H1 (cell line): ENCODE results near the gene E2F8. TPM values are rescaled to one million over a fixed set of nuclear protein-coding genes. Genes with fewer than 3 reads are reported as not detected.

ENCODE experiments used
- CTCF ChIA-PET: fragments of 300-600 bp; sonication (Branson Sonifier 250); formaldehyde crosslinking; loops from one replicate; lab custom pipeline; 2021; ENCODE audit not compliant: partially characterized antibody; lab: Charles Lee
- POLR2A ChIA-PET: fragments of 300-600 bp; sonication (Branson Sonifier 250); formaldehyde crosslinking; loops from one replicate; lab custom pipeline; 2021; ENCODE audit warnings: inconsistent platforms; ENCODE audit not compliant: partially characterized antibody; lab: Charles Lee
- DNase-seq, 2 experiments: peaks; one replicate each; pipeline versions ENCODE4 v3.0.0 to v3.0.0-alpha.2; 2010 to 2022; ENCODE audit warnings: low spot score in 2 of 2, low read depth in 1 of 2, mixed read lengths in 1 of 2
- FAIRE-seq: peaks from 2 replicates; lab custom pipeline; 2011; peaks lifted over from hg19 to GRCh38; lab: Jason Lieb, UNC
- H2AFZ ChIP-seq: 2 replicates; pipeline ENCODE4 v1.8.1; 2012; ENCODE audit warnings: low read length, inconsistent platforms
- H2AK5ac ChIP-seq: 2 replicates; pipeline ENCODE4 v1.6.1; 2013; ENCODE audit warnings: low read depth, low read length
- H2BK120ac ChIP-seq: replicated peaks from 2 replicates; pipeline ENCODE3; 2013; ENCODE audit warnings: low read depth, low read length, inconsistent platforms
- H2BK12ac ChIP-seq: 2 replicates; pipeline ENCODE4 v1.6.1; 2013; ENCODE audit warnings: low read depth, low read length
- H2BK15ac ChIP-seq: 2 replicates; pipeline ENCODE4 v1.6.1; 2013; ENCODE audit warnings: low read length
- H2BK20ac ChIP-seq: 2 replicates; pipeline ENCODE4 v1.6.1; 2013; ENCODE audit warnings: low read length
- H2BK5ac ChIP-seq: 2 replicates; pipeline ENCODE4 v1.6.1; 2013; ENCODE audit warnings: low read depth, low read length
- H3K14ac ChIP-seq: 2 replicates; pipeline ENCODE4 v1.6.1; 2013; ENCODE audit warnings: inconsistent platforms; ENCODE audit not compliant: insufficient read length
- H3K18ac ChIP-seq: 2 replicates; pipeline ENCODE4 v1.6.1; 2013; ENCODE audit warnings: low read length; ENCODE audit errors: extremely low read depth
- H3K23ac ChIP-seq: 2 replicates; pipeline ENCODE4 v1.6.1; 2013; ENCODE audit warnings: inconsistent platforms; ENCODE audit not compliant: insufficient read length
- H3K23me2 ChIP-seq: 2 replicates; pipeline ENCODE4 v1.6.1; 2013; ENCODE audit warnings: low read depth, low read length
- H3K27ac ChIP-seq: 2 replicates; pipeline ENCODE4 v1.6.1; 2011; ENCODE audit warnings: low read depth, low read length, inconsistent platforms
- H3K27me3 ChIP-seq, 4 experiments: replicated peaks in 1 of 4; 1 replicate in 1 of 4; 2 replicates in 3 of 4; pipeline versions ENCODE4 v1.6.1 to v1.8.1; 2011 to 2013; ENCODE audit warnings: low read length in 3 of 4, mild to moderate bottlenecking in 3 of 4, inconsistent platforms in 2 of 4, mixed read lengths in 2 of 4, moderate library complexity in 1 of 4; ENCODE audit not compliant: control insufficient read depth in 3 of 4, insufficient read depth in 3 of 4; ENCODE audit errors: extremely low read depth in 1 of 4
- H3K36me3 ChIP-seq, 4 experiments: 2 replicates each; pipeline versions ENCODE4 v1.6.1 to v1.8.1; 2011 to 2013; ENCODE audit warnings: mild to moderate bottlenecking in 4 of 4, low read length in 3 of 4, moderate library complexity in 2 of 4, control low read depth in 1 of 4, inconsistent platforms in 1 of 4; ENCODE audit not compliant: insufficient read depth in 4 of 4, control insufficient read depth in 2 of 4
- H3K4ac ChIP-seq: replicated peaks from 2 replicates; pipeline ENCODE3; 2013; ENCODE audit warnings: low read length, low read depth, mixed read lengths, inconsistent platforms; ENCODE audit not compliant: insufficient read length
- H3K4me1 ChIP-seq, 4 experiments: replicated peaks in 1 of 4; 1 replicate in 1 of 4; 2 replicates in 3 of 4; pipeline versions ENCODE4 v1.6.1 to v1.8.1; 2011 to 2013; ENCODE audit warnings: low read length in 3 of 4, inconsistent platforms in 2 of 4, mixed read lengths in 1 of 4; ENCODE audit not compliant: insufficient read depth in 4 of 4, control insufficient read depth in 3 of 4
- H3K4me2 ChIP-seq, 2 experiments: 2 replicates each; pipeline versions ENCODE4 v1.6.1 to v1.8.1; 2011 to 2013; ENCODE audit warnings: low read depth in 2 of 2, low read length in 2 of 2, control low read depth in 1 of 2, inconsistent platforms in 1 of 2, mild to moderate bottlenecking in 1 of 2; ENCODE audit not compliant: insufficient read depth in 1 of 2
- H3K4me3 ChIP-seq, 4 experiments: fragments of 200-600, 300-600 bp in 1 of 4; sonication (generic), shearing (Covaris generic), sonication (Bioruptor Twin) in 1 of 4; 2 replicates each; pipeline versions ENCODE4 v1.5.1 to v1.8.1; 2011 to 2016; ENCODE audit warnings: low read length in 4 of 4, low read depth in 3 of 4, control low read depth in 2 of 4, inconsistent platforms in 2 of 4, mild to moderate bottlenecking in 2 of 4, mixed read lengths in 1 of 4, moderate library complexity in 1 of 4; ENCODE audit not compliant: insufficient read depth in 2 of 4; ENCODE audit errors: extremely low read depth in 1 of 4
- H3K56ac ChIP-seq: replicated peaks from 2 replicates; pipeline ENCODE3; 2013; ENCODE audit warnings: low read depth, mild to moderate bottlenecking, mixed read lengths, low read length, inconsistent platforms; ENCODE audit not compliant: insufficient read length
- H3K79me1 ChIP-seq: 2 replicates; pipeline ENCODE4 v1.6.1; 2013; ENCODE audit warnings: low read depth, low read length, control low read depth
- H3K79me2 ChIP-seq, 2 experiments: 2 replicates each; pipeline versions ENCODE4 v1.6.1 to v1.8.1; 2012 to 2013; ENCODE audit warnings: low read length in 2 of 2, mild to moderate bottlenecking in 2 of 2, inconsistent platforms in 1 of 2; ENCODE audit not compliant: insufficient read depth in 2 of 2, control insufficient read depth in 1 of 2
- H3K9ac ChIP-seq, 4 experiments: replicated peaks in 1 of 4; 1 replicate in 1 of 4; 2 replicates in 3 of 4; pipeline versions ENCODE4 v1.6.1 to v1.8.1; 2011 to 2013; ENCODE audit warnings: low read depth in 3 of 4, low read length in 3 of 4, control low read depth in 2 of 4, mild to moderate bottlenecking in 2 of 4, moderate library complexity in 2 of 4, inconsistent platforms in 1 of 4; ENCODE audit errors: extremely low read depth in 1 of 4
- H3K9me3 ChIP-seq, 2 experiments: 2 replicates each; pipeline versions ENCODE4 v1.6.1 to v1.8.1; 2012 to 2013; ENCODE audit warnings: mild to moderate bottlenecking in 2 of 2, moderate library complexity in 2 of 2, control low read depth in 1 of 2, inconsistent platforms in 1 of 2, low read depth in 1 of 2, low read length in 1 of 2, mixed read lengths in 1 of 2; ENCODE audit not compliant: insufficient read depth in 2 of 2
- H4K20me1 ChIP-seq, 2 experiments: replicated peaks in 1 of 2; 2 replicates each; pipeline versions ENCODE3 to v1.8.1; 2011 to 2013; ENCODE audit warnings: inconsistent platforms in 2 of 2, low read length in 2 of 2, mild to moderate bottlenecking in 1 of 2; ENCODE audit not compliant: insufficient read depth in 2 of 2, control insufficient read depth in 1 of 2
- H4K5ac ChIP-seq: 2 replicates; pipeline ENCODE4 v1.6.1; 2013; ENCODE audit warnings: low read length, low read depth, mixed read lengths, inconsistent platforms; ENCODE audit not compliant: insufficient read length
- H4K8ac ChIP-seq: 2 replicates; pipeline ENCODE4 v1.8.0; 2013; ENCODE audit warnings: mild to moderate bottlenecking, moderate library complexity, low read length, inconsistent platforms; ENCODE audit not compliant: insufficient read depth; ENCODE audit errors: extremely low read depth
- H4K91ac ChIP-seq: replicated peaks from 2 replicates; pipeline ENCODE3; 2013; ENCODE audit warnings: low read length, mixed read lengths, inconsistent platforms; ENCODE audit not compliant: insufficient read length
- ASH2L ChIP-seq: fragments of 200-600, 300-600 bp; sonication (generic); IDR thresholded peaks from one replicate; pipeline ENCODE4 v1.7.1; 2017; ENCODE audit warnings: low read length
- CBX5 ChIP-seq: fragments of 300-800, 300-1000 bp; sonication (generic); IDR thresholded peaks from 2 replicates; pipeline ENCODE4 v1.7.1; 2016; ENCODE audit warnings: antibody characterized with exemption, low read length, low read depth
- CHD2 ChIP-seq: IDR thresholded peaks from 2 replicates; pipeline ENCODE4 v1.6.1; 2012; ENCODE audit warnings: low read length, improper control_type of control experiment
- CTBP2 ChIP-seq: IDR thresholded peaks from 2 replicates; pipeline ENCODE4 v1.7.0; 2011; ENCODE audit warnings: borderline replicate concordance, mild to moderate bottlenecking, moderate library complexity, mixed read lengths, low read length; ENCODE audit not compliant: insufficient read depth, insufficient read length
- KDM4A ChIP-seq: IDR thresholded peaks from one replicate; pipeline ENCODE4 v1.7.1; 2012; ENCODE audit warnings: low read depth, mild to moderate bottlenecking, moderate library complexity, low read length, inconsistent platforms; ENCODE audit not compliant: severe bottlenecking
- NRF1 ChIP-seq: IDR thresholded peaks from 2 replicates; pipeline ENCODE4 v1.6.1; 2011; ENCODE audit warnings: mild to moderate bottlenecking, low read depth, low read length, improper control_type of control experiment
- TAF1 ChIP-seq: IDR thresholded peaks from 2 replicates; pipeline ENCODE4 v1.6.1; 2011; ENCODE audit warnings: mild to moderate bottlenecking, low read depth, low read length
- TEAD4 ChIP-seq: IDR thresholded peaks from 2 replicates; pipeline ENCODE4 v1.6.1; 2012; ENCODE audit warnings: low read depth, low read length, inconsistent platforms, mixed read lengths
- YY1 ChIP-seq: IDR thresholded peaks from 2 replicates; pipeline ENCODE4 v1.6.1; 2011; ENCODE audit warnings: low read depth, mild to moderate bottlenecking, low read length
- WGBS, 2 experiments: shearing (Covaris generic) in 1 of 2; methylation state at CpG; one replicate each; pipeline versions ENCODE4 v1.1.6 to v1.1.7; 2013 to 2015; ENCODE audit warnings: low lambda C conversion rate in 2 of 2, mixed read lengths in 2 of 2, inconsistent platforms in 1 of 2, low coverage in 1 of 2, missing lambda C conversion rate in 1 of 2; ENCODE audit not compliant: insufficient replicate concordance in 2 of 2, insufficient coverage in 1 of 2, insufficient read length in 1 of 2; ENCODE audit errors: extremely low coverage in 1 of 2, missing lambda C conversion rate in 1 of 2; 5-methylcytosine and 5-hydroxymethylcytosine counted together
- polyA plus RNA-seq, 7 experiments: library from polyadenylated mRNA; depleted of rRNA in 3 of 7; stranded (reverse) in 5 of 7; unstranded in 2 of 7; fragments of >200 nt in 5 of 7; fragments of 200-250 nt in 2 of 7; gene quantifications; 1 replicate in 5 of 7; 2 replicates in 1 of 7; 4 replicates in 1 of 7; pipeline versions ENCODE4 v1.2.1 to v1.2.3, GENCODE V29; 2011 to 2013; ENCODE audit warnings: missing spikeins in 2 of 7, mixed read lengths in 2 of 7
- total RNA-seq: library from RNA; stranded (reverse); fragmentation: NEBNext Ultra II Directional; extraction: Animal tissue kit (Norgen Biotek cat#: 25700); gene quantifications from 2 replicates; pipeline ENCODE4 v1.2.1, GENCODE V29; 2021

The E2F8 gene
- total and polyA plus RNA-seq, 2 of the 8 experiments (the other 6 are each of a cell fraction or from before 2014, with no cell fraction given): 5.4 to 11.4 TPM

- no peaks in the 10 kb centered on the region for H3K79me1 ChIP-seq
- H2BK12ac ChIP-seq: no peak overlapping the region
- H3K36me3 ChIP-seq: no peaks in the 10 kb centered on the region
Observed at GRCh38 chr11:19196432-19196831, 44.3 kb downstream of the E2F8 start.

More at GRCh38 chr11:19196432-19196831, 44.3 kb downstream of the E2F8 start:
- Histone ChIP-seq H3K4me3 (no peak overlapping the region), H4K5ac (no peak overlapping the region), H4K91ac (no peak overlapping the region), H3K79me2 (no peaks in the 10 kb centered on the region), H2BK120ac (no peak overlapping the region), H3K4ac (no peak overlapping the region), H4K8ac (no peak overlapping the region), H3K23me2 (no peaks in the 10 kb centered on the region), H3K18ac (no peak overlapping the region), H3K23ac (no peak overlapping the region), H3K27me3 (no peaks in the 10 kb centered on the region), H2AFZ (no peak overlapping the region), H4K20me1 (no peaks in the 10 kb centered on the region), H2BK20ac (no peak overlapping the region), H2BK5ac (no peak overlapping the region), H3K56ac (no peak overlapping the region), H3K27ac (no peak overlapping the region), H3K9ac (no peak overlapping the region), H3K4me1 (no peaks in the 10 kb centered on the region), H3K9me3 (0 out of 4 replicates have a peak, but pooled peaks cover 0 to 3% of the 10 kb centered on the region in 2 experiments), H2AK5ac (no peak overlapping the region), H3K14ac (no peak overlapping the region), H3K4me2 (no peak overlapping the region), H2BK15ac (no peak overlapping the region)
- FAIRE-seq (no peak), DNase-seq (no peak)
- ChIA-PET CTCF (no interaction called here), POLR2A (interaction anchor here (0.6 to 0.8 kb wide), 2 partner anchors 44 to 54 kb away, joined by 3 read pairs; no protein-coding TSS in a partner anchor)
- TF ChIP-seq YY1: no peak
- TF ChIP-seq TAF1: no peak
- TF ChIP-seq CHD2: no peak
- no peak for TF ChIP-seq ASH2L
- no peak for TF ChIP-seq KDM4A
- no peak for TF ChIP-seq TEAD4
- TF ChIP-seq CTBP2: no peak
- no peak for TF ChIP-seq NRF1
- no peak for TF ChIP-seq CBX5
- 93% methylated on average over 6 of the region's 6 CpGs; no CpG with 5 or more reads in 1 of the 2 experiments for WGBS, 2 experiments
